Measurements from ENCODE around the gene PSMD12. TPM values are rescaled to one million over a fixed set of nuclear protein-coding genes. Genes with fewer than 3 reads are reported as not detected.
"Not testable (repeated sequence)": the region's sequence is repeated elsewhere in the genome, so short reads cannot be mapped to it uniquely, and the experiment has no call there.

PSMD12 gene
- total and polyA plus RNA-seq, 2 experiments from 2014 or later = 16.6 to 44.1 TPM

GRCh38 chr17:67349420-67349819 lies 17.0 kb downstream of the PSMD12 start:
- DNase-seq (ENCODE audit: low read depth in 1 of 2, low spot score in 1 of 2) = no peak
- Histone ChIP-seq H3K27me3 (no peaks in the 10 kb centered on the region), H3K4me3 (no peak overlapping the region), H3K27ac (no peak overlapping the region), H3K9me3 (ENCODE audit: low read depth) (no peaks in the 10 kb centered on the region), H3K36me3 (peaks cover 59% of the 10 kb centered on the region), H3K4me1 (ENCODE audit: low read depth) (no peaks in the 10 kb centered on the region)
- no peak for TF ChIP-seq CTCF (IDR thresholded peaks at IDR 0.05; ENCODE audit: low read depth, low read length)

- H3K36me3 ChIP-seq = peaks cover 67% of the 10 kb centered on the region
- no peaks in the 10 kb centered on the region for H3K4me1 ChIP-seq (ENCODE audit: low read depth)
- no peak for DNase-seq (ENCODE audit: low read depth in 1 of 2, low spot score in 1 of 2)
- TF ChIP-seq CTCF (IDR thresholded peaks at IDR 0.05; ENCODE audit: low read depth, low read length) = no peak
- no peaks in the 10 kb centered on the region for H3K9me3 ChIP-seq (ENCODE audit: low read depth)
- no peak overlapping the region for H3K4me3 ChIP-seq
- no peaks in the 10 kb centered on the region for H3K27me3 ChIP-seq
- no peak overlapping the region for H3K27ac ChIP-seq
These were observed 18.6 kb downstream of the PSMD12 start for GRCh38 chr17:67347826-67348225.

GRCh38 chr17:67343237-67343636 lies 23.1 kb downstream of the PSMD12 start:
- H3K9me3 ChIP-seq (ENCODE audit: low read depth) = no peaks in the 10 kb centered on the region
- no peak overlapping the region for H3K27ac ChIP-seq
- H3K27me3 ChIP-seq = no peaks in the 10 kb centered on the region
- H3K36me3 ChIP-seq = peaks cover 57% of the 10 kb centered on the region
- TF ChIP-seq CTCF (IDR thresholded peaks at IDR 0.05; ENCODE audit: low read depth, low read length) = no peak
- no peak overlapping the region for H3K4me3 ChIP-seq
- no peak for DNase-seq (ENCODE audit: low read depth in 1 of 2, low spot score in 1 of 2)
- H3K4me1 ChIP-seq (ENCODE audit: low read depth) = no peaks in the 10 kb centered on the region

- not testable (repeated sequence) for DNase-seq (ENCODE audit: low read depth in 1 of 2, low spot score in 1 of 2); H3K4me3 ChIP-seq; H3K27ac ChIP-seq; H3K4me1 ChIP-seq (ENCODE audit: low read depth); H3K27me3 ChIP-seq; H3K9me3 ChIP-seq (ENCODE audit: low read depth)
- peaks cover 21% of the 10 kb centered on the region for H3K36me3 ChIP-seq
These were observed 28.0 kb downstream of the PSMD12 start for GRCh38 chr17:67338353-67338752.

GRCh38 chr17:67336859-67337258 lies 29.5 kb downstream of the PSMD12 start:
- DNase-seq (ENCODE audit: low read depth in 1 of 2, low spot score in 1 of 2) = no peak

More at GRCh38 chr17:67336859-67337258, 29.5 kb downstream of the PSMD12 start:
- H3K27me3 ChIP-seq = no peaks in the 10 kb centered on the region
- TF ChIP-seq CTCF (IDR thresholded peaks at IDR 0.05; ENCODE audit: low read depth, low read length) = no peak
- peaks cover 15% of the 10 kb centered on the region for H3K36me3 ChIP-seq
- no peak overlapping the region for H3K27ac ChIP-seq
- no peaks in the 10 kb centered on the region for H3K9me3 ChIP-seq (ENCODE audit: low read depth)
- no peak overlapping the region for H3K4me3 ChIP-seq
- no peaks in the 10 kb centered on the region for H3K4me1 ChIP-seq (ENCODE audit: low read depth)

Measured in cardiac muscle cell (in vitro differentiated cells and primary cell).